Measurements from ENCODE around the gene UNC5B. TPM values are rescaled to one million over a fixed set of nuclear protein-coding genes. Genes with fewer than 3 reads are reported as not detected.

UNC5B gene
- total RNA-seq, 1 donor from 2014 or later = 22.2 TPM

DNA sequence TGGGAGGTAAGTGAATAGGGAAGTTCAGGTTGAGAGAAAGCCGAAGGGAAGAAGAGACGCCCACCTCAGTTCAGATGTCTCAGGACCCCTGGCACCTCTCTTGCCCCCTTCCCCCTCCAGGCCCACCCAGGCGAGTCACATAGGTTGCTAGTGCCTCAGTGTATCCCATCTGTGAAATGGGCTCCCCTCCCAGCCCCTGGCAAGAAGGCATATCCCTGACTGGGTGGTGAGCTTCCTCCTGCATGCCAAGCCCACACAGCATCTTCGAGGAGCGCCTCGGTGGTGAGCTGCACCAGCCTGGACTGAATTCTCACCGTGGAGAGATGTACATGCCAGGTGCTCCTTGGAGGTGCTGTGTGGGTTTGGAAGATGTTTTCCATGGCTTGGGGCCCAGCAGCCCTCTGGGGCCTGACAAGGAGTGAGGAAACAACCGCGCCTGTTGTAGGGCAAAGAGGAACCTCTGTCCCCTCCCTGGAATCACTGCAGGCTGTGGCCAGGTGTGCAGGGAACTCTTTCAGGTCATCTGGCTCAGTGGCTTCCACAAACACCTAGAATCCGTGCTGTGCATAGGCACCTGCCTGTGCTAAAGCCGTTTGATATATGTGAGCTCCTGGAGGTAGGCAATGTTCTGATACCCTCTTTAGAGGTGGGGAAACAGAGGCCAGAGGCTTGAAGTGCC lies 45.1 kb downstream of the UNC5B start:
- Histone ChIP-seq H3K36me3 (no peaks in the 10 kb centered on the region), H3K9me3 (no peaks in the 10 kb centered on the region), H3K4me3 (no peak overlapping the region), H3K4me1 (peaks cover 39% of the 10 kb centered on the region), H3K27ac (no peak overlapping the region), H3K27me3 (ENCODE audit: low read depth) (no peaks in the 10 kb centered on the region)
- DNase-seq (no peak), ATAC-seq (no peak)
- intact Hi-C loops (cut with DNase I) = no loop called here
- TF ChIP-seq, protein P1, sequence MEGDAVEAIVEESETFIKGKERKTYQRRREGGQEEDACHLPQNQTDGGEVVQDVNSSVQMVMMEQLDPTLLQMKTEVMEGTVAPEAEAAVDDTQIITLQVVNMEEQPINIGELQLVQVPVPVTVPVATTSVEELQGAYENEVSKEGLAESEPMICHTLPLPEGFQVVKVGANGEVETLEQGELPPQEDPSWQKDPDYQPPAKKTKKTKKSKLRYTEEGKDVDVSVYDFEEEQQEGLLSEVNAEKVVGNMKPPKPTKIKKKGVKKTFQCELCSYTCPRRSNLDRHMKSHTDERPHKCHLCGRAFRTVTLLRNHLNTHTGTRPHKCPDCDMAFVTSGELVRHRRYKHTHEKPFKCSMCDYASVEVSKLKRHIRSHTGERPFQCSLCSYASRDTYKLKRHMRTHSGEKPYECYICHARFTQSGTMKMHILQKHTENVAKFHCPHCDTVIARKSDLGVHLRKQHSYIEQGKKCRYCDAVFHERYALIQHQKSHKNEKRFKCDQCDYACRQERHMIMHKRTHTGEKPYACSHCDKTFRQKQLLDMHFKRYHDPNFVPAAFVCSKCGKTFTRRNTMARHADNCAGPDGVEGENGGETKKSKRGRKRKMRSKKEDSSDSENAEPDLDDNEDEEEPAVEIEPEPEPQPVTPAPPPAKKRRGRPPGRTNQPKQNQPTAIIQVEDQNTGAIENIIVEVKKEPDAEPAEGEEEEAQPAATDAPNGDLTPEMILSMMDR (IDR thresholded peaks at IDR 0.05) = no peak

DNA sequence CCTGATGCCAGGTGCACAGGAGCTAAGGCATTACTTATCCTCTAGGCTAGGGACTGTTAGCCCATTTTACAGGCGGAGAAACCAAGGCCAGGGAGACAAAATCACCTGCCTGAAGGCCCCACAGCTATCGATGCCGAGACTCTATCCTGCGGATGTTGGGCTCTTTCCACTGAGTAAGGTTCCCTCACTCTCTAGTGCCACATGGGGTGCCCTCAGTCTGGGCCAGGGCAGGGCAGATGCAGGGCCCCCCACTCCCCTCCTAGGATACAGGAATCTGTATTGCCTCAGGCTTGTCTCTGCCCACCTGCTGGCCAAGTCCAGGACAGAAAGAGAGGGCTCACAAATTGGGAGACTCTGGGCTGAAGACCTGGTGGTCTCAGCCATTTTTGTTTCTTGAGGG lies 45.7 kb downstream of the UNC5B start:
- peaks cover 39% of the 10 kb centered on the region for H3K4me1 ChIP-seq
- TF ChIP-seq, protein P1 (IDR thresholded peaks at IDR 0.05) = no peak
- no peaks in the 10 kb centered on the region for H3K9me3 ChIP-seq
- DNase-seq = no peak
- intact Hi-C loops (cut with DNase I) = no loop called here
- no peaks in the 10 kb centered on the region for H3K36me3 ChIP-seq
- no peak overlapping the region for H3K27ac ChIP-seq
- no peak for ATAC-seq
- H3K4me3 ChIP-seq = no peak overlapping the region
- no peaks in the 10 kb centered on the region for H3K27me3 ChIP-seq (ENCODE audit: low read depth)

DNA sequence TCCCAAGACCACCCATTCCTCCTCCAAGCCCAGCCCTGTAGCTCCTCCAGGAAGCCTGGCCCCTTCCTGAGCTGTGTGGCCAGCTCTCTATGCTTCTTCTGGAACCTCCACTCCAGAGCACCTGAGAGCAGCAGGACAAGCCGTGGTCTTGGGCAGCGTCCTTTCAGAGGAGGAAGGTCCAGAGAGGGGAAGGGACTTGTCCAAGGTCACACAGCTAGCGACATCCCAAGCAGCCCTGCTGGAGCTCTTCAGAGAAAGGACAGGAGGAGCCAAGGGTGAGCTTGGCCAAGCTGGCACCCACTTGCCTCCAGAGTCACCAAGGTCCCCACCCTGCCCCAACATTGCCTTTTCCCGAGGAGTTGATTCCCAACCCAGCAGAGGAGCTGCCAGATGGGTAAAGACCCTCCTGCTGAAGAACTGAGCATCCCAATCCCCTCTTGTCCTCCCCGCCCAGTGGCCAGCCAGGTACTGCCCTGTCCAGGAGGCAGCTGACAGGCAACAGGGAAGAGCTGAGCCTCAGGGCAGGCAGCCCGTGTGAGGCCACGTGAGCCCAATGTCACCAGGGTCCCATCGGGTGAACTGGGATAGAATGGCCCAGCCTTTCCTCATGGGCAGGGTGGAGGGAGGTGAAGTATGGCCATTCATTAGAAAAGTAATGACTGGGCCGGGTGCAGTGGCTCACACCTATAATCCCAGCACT lies 46.2 kb downstream of the UNC5B start:
- no peaks in the 10 kb centered on the region for H3K9me3 ChIP-seq
- no peaks in the 10 kb centered on the region for H3K36me3 ChIP-seq
- H3K4me3 ChIP-seq = no peak overlapping the region
- peaks cover 39% of the 10 kb centered on the region for H3K4me1 ChIP-seq
- DNase-seq (no peak), ATAC-seq (no peak)
- TF ChIP-seq, protein P1 (IDR thresholded peaks at IDR 0.05) = no peak
- intact Hi-C loops (cut with DNase I) = no loop called here
- H3K27ac ChIP-seq = no peak overlapping the region
- no peaks in the 10 kb centered on the region for H3K27me3 ChIP-seq (ENCODE audit: low read depth)

DNA sequence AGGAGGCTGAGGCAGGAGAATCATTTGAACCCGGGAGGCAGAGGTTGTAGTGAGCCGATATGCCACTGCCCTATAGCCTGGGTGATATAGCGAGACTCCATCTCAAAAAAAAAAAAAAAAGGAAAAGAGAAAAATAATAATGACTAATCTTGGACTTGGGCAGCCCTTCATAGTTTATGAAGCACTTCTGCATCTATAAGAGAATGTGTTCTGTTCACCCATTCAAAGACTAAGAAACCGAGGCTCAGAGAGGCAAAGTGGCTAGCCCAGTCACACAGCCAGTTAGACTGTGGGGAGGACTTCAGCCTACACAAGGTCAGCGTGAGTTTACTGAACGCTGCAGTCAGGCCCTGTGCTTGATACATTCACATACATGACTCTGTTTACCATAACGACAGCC lies 46.9 kb downstream of the UNC5B start:
- Histone ChIP-seq H3K36me3 (no peaks in the 10 kb centered on the region), H3K4me3 (no peak overlapping the region), H3K4me1 (peaks cover 39% of the 10 kb centered on the region), H3K9me3 (no peaks in the 10 kb centered on the region), H3K27ac (no peak overlapping the region), H3K27me3 (ENCODE audit: low read depth) (no peaks in the 10 kb centered on the region)
- intact Hi-C loops (cut with DNase I) = no loop called here
- ATAC-seq = no peak
- TF ChIP-seq, protein P1 (IDR thresholded peaks at IDR 0.05) = no peak
- no peak for DNase-seq

DNA sequence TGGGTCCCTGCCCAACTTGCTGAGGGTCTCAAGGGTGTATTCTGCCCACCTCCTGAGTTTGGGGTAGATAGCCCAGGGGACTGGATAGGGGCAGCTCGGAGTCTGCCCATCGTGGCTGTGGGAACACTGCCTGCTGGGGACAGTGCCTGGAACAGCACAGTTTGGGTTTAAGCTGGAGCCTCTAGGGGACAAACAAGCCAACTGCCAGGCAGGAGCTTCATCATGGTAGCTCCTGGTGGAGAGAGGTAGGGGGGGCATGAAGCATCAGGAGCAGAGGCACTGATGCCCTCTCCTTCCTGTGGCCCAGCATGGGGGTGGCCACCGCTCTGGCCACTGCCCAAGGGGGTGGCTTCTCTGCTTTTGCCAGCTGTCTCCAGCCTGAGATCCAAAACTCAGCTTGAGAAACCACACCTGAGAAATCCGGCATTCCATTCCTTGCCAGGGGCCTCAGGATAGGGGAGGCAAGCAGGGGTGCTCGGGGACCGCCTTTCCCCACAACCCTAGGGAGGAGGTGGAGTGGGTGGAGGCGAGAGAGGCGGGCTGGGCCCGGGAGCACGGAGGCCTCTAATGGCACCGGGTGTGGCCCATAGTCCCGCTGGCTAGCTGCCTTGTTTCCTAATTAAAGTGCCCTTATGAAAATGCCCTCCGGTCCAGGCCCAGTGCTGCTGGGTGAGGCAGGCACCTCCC lies 47.6 kb downstream of the UNC5B start:
- intact Hi-C loops (cut with DNase I) = no loop called here
- TF ChIP-seq, protein P1 (IDR thresholded peaks at IDR 0.05) = no peak
- no peak overlapping the region for H3K4me3 ChIP-seq
- no peak for DNase-seq
- H3K36me3 ChIP-seq = no peaks in the 10 kb centered on the region
- H3K27ac ChIP-seq = no peak overlapping the region
- H3K4me1 ChIP-seq = peaks cover 34% of the 10 kb centered on the region
- no peaks in the 10 kb centered on the region for H3K27me3 ChIP-seq (ENCODE audit: low read depth)
- H3K9me3 ChIP-seq = no peaks in the 10 kb centered on the region
- peak; percentile 33 to 41 for ATAC-seq

All from lower lobe of right lung (tissue), 2 donors.